WTC11 (cell line): ENCODE measurements around the gene ZFAND6. TPM values are rescaled to one million over a fixed set of nuclear protein-coding genes. Genes with fewer than 3 reads are reported as not detected.

Source experiments
- ATAC-seq: fragments of 200-7000 bp; cut with Tn5 transposase; 2 replicates; pipeline ENCODE4 v1.10.0; 2021; ENCODE audit warnings: mild to moderate bottlenecking, moderate library complexity
- CTCF ChIA-PET: fragments of 300-600 bp; sonication (Branson Sonifier 250); formaldehyde crosslinking; loops from one replicate; lab custom pipeline; 2021; ENCODE audit warnings: antibody characterized with exemption; lab: Charles Lee
- POLR2A ChIA-PET: fragments of 350-600 bp; sonication (Branson Sonifier 250); formaldehyde crosslinking; loops from one replicate; lab custom pipeline; 2021; ENCODE audit warnings: antibody characterized with exemption; lab: Charles Lee
- DNase-seq: peaks from one replicate; pipeline ENCODE4 v3.0.0; 2021; ENCODE audit warnings: low spot score
- H3K27ac Mint-ChIP-seq: 2 replicates; pipeline ENCODE4 v1.8.0; 2021; ENCODE audit warnings: mixed read lengths
- H3K27me3 Mint-ChIP-seq: 2 replicates; pipeline ENCODE4 v1.8.0; 2021; ENCODE audit warnings: low read depth, mild to moderate bottlenecking, moderate library complexity, mixed read lengths
- H3K36me3 Mint-ChIP-seq: 2 replicates; pipeline ENCODE4 v1.8.0; 2021; ENCODE audit warnings: mixed read lengths
- H3K4me1 Mint-ChIP-seq: 2 replicates; pipeline ENCODE4 v1.8.0; 2022; ENCODE audit warnings: mixed read lengths
- H3K4me3 Mint-ChIP-seq: 2 replicates; pipeline ENCODE4 v1.8.0; 2021; ENCODE audit warnings: mild to moderate bottlenecking, moderate library complexity, mixed read lengths
- H3K9me3 Mint-ChIP-seq: 2 replicates; pipeline ENCODE4 v1.8.0; 2021; ENCODE audit warnings: mixed read lengths
- CREB1 ChIP-seq: sonication (generic); formaldehyde crosslinking; IDR thresholded peaks from 2 replicates; pipeline ENCODE4 v1.8.0; 2023; ENCODE audit warnings: mild to moderate bottlenecking, missing genetic modification reagents
- CREM ChIP-seq: sonication (generic); formaldehyde crosslinking; IDR thresholded peaks from 2 replicates; pipeline ENCODE4 v1.8.1; 2022; ENCODE audit warnings: mild to moderate bottlenecking, missing genetic modification reagents, moderate library complexity
- ELF4 ChIP-seq: sonication (generic); formaldehyde crosslinking; IDR thresholded peaks from 2 replicates; pipeline ENCODE4 v1.8.1; 2022; ENCODE audit warnings: low read depth, mild to moderate bottlenecking, moderate library complexity, missing genetic modification reagents
- GRHL2 ChIP-seq: fragments of 250-450 bp; sonication (Bioruptor Pico); IDR thresholded peaks from 2 replicates; pipeline ENCODE4 v1.8.0; 2022; ENCODE audit warnings: mild to moderate bottlenecking, moderate library complexity; ENCODE audit not compliant: insufficient replicate concordance, severe bottlenecking
- GTF2I ChIP-seq: fragments of 250-450 bp; sonication (Bioruptor Pico); conservative IDR thresholded peaks from 2 replicates; pipeline ENCODE4 v1.4.0; 2021; ENCODE audit warnings: mild to moderate bottlenecking
- JUN ChIP-seq: sonication (generic); formaldehyde crosslinking; IDR thresholded peaks from 2 replicates; pipeline ENCODE4 v1.8.0; 2023; ENCODE audit warnings: mild to moderate bottlenecking, missing genetic modification reagents
- MLX ChIP-seq: sonication (generic); formaldehyde crosslinking; IDR thresholded peaks from 2 replicates; pipeline ENCODE4 v1.8.1; 2023; ENCODE audit warnings: mild to moderate bottlenecking, missing genetic modification reagents, moderate library complexity
- MXD4 ChIP-seq: fragments of 250-450 bp; sonication (Bioruptor Pico); IDR thresholded peaks from 2 replicates; pipeline ENCODE4 v1.8.0; 2021; ENCODE audit warnings: mild to moderate bottlenecking, moderate library complexity, borderline replicate concordance
- PRRX2 ChIP-seq: fragments of 250-450 bp; sonication (Bioruptor Pico); IDR thresholded peaks from 2 replicates; pipeline ENCODE4 v1.8.0; 2021; ENCODE audit warnings: mild to moderate bottlenecking
- RELA ChIP-seq: sonication (generic); formaldehyde crosslinking; IDR thresholded peaks from 2 replicates; pipeline ENCODE4 v1.8.1; 2022; ENCODE audit warnings: missing genetic modification reagents, mild to moderate bottlenecking, borderline replicate concordance
- ZNF138 ChIP-seq: sonication (generic); formaldehyde crosslinking; conservative IDR thresholded peaks from 2 replicates; pipeline ENCODE4 v1.8.1; 2022; ENCODE audit warnings: mild to moderate bottlenecking, moderate library complexity, missing genetic modification reagents
- ZNF219 ChIP-seq: sonication (generic); formaldehyde crosslinking; IDR thresholded peaks from 2 replicates; pipeline ENCODE4 v1.8.0; 2023; ENCODE audit warnings: missing genetic modification reagents, mild to moderate bottlenecking, borderline replicate concordance
- ZNF232 ChIP-seq: sonication (generic); formaldehyde crosslinking; IDR thresholded peaks from 2 replicates; pipeline ENCODE4 v1.8.0; 2022; ENCODE audit warnings: mild to moderate bottlenecking, missing genetic modification reagents
- ZNF281 ChIP-seq: sonication (generic); formaldehyde crosslinking; IDR thresholded peaks from 2 replicates; pipeline ENCODE4 v1.8.0; 2023; ENCODE audit warnings: mild to moderate bottlenecking, missing genetic modification reagents
- ZNF396 ChIP-seq: fragments of 250-450 bp; sonication (Bioruptor Pico); IDR thresholded peaks from 2 replicates; pipeline ENCODE4 v1.8.0; 2021; ENCODE audit warnings: mild to moderate bottlenecking, moderate library complexity, borderline replicate concordance
- ZNF416 ChIP-seq: fragments of 250-450 bp; sonication (Bioruptor Pico); IDR thresholded peaks from 2 replicates; pipeline ENCODE4 v1.9.0; 2021; ENCODE audit warnings: mild to moderate bottlenecking, inconsistent platforms
- ZNF671 ChIP-seq: fragments of 250-450 bp; sonication (Bioruptor Pico); IDR thresholded peaks from 2 replicates; pipeline ENCODE4 v1.8.0; 2021; ENCODE audit warnings: mild to moderate bottlenecking
- total RNA-seq: library from RNA; stranded (reverse); gene quantifications from 3 replicates; pipeline ENCODE4 v1.2.3, GENCODE V29; 2021
- TF ChIP-seq, protein P1 (sequence below): fragments of 250-450 bp; sonication (Bioruptor Pico); IDR thresholded peaks from 2 replicates; pipeline ENCODE4 v2.1.2; 2022; ENCODE audit warnings: mild to moderate bottlenecking, moderate library complexity
- TF ChIP-seq, protein P2 (sequence below): sonication (generic); formaldehyde crosslinking; IDR thresholded peaks from 2 replicates; pipeline ENCODE4 v1.8.0; 2023; ENCODE audit warnings: missing genetic modification reagents, mild to moderate bottlenecking, borderline replicate concordance
- TF ChIP-seq, protein P3 (sequence below): fragments of 250-450 bp; sonication (Bioruptor Pico); IDR thresholded peaks from 2 replicates; pipeline ENCODE4 v1.9.0; 2021; ENCODE audit warnings: moderate library complexity, mild to moderate bottlenecking, inconsistent platforms, borderline replicate concordance

The ZFAND6 gene
- total RNA-seq, 1 experiment from 2014 or later, result 114 TPM

GRCh38 chr15:80026310-80026709 is 33.2 kb upstream of the ZFAND6 start (continued):
- TF ChIP-seq ZNF281 (CRISPR knock-in tag) (no peak), ZNF671 (no peak), RELA (CRISPR knock-in tag) (no peak), ZNF219 (no peak)

GRCh38 chr15:80026754-80027153 is 32.7 kb upstream of the ZFAND6 start:
- ChIA-PET CTCF (no interaction called here), POLR2A (no interaction called here)
- Mint-ChIP-seq H3K36me3 (no peaks in the 10 kb centered on the region), H3K9me3 (peaks cover 7% of the 10 kb centered on the region), H3K4me1 (peaks cover 29% of the 10 kb centered on the region), H3K27me3 (no peaks in the 10 kb centered on the region), H3K4me3 (no peak overlapping the region), H3K27ac (no peak overlapping the region)
- TF ChIP-seq ZNF219 (no peak), JUN (no peak), ZNF232 (CRISPR knock-in tag) (no peak), ZNF138 (no peak), CREB1 (CRISPR knock-in tag) (no peak), MXD4 (CRISPR knock-in tag) (no peak), MLX (CRISPR knock-in tag) (no peak), ELF4 (CRISPR knock-in tag) (no peak), PRRX2 (CRISPR knock-in tag) (no peak), GTF2I (CRISPR knock-in tag) (no peak), GRHL2 (CRISPR knock-in tag) (no peak), ZNF416 (CRISPR knock-in tag) (no peak), CREM (no peak), ZNF396 (no peak)
- TF ChIP-seq, protein P1, sequence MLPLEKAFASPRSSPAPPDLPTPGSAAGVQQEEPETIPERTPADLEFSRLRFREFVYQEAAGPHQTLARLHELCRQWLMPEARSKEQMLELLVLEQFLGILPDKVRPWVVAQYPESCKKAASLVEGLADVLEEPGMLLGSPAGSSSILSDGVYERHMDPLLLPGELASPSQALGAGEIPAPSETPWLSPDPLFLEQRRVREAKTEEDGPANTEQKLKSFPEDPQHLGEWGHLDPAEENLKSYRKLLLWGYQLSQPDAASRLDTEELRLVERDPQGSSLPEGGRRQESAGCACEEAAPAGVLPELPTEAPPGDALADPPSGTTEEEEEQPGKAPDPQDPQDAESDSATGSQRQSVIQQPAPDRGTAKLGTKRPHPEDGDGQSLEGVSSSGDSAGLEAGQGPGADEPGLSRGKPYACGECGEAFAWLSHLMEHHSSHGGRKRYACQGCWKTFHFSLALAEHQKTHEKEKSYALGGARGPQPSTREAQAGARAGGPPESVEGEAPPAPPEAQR (CRISPR knock-in tag), result no peak
- TF ChIP-seq, protein P2, sequence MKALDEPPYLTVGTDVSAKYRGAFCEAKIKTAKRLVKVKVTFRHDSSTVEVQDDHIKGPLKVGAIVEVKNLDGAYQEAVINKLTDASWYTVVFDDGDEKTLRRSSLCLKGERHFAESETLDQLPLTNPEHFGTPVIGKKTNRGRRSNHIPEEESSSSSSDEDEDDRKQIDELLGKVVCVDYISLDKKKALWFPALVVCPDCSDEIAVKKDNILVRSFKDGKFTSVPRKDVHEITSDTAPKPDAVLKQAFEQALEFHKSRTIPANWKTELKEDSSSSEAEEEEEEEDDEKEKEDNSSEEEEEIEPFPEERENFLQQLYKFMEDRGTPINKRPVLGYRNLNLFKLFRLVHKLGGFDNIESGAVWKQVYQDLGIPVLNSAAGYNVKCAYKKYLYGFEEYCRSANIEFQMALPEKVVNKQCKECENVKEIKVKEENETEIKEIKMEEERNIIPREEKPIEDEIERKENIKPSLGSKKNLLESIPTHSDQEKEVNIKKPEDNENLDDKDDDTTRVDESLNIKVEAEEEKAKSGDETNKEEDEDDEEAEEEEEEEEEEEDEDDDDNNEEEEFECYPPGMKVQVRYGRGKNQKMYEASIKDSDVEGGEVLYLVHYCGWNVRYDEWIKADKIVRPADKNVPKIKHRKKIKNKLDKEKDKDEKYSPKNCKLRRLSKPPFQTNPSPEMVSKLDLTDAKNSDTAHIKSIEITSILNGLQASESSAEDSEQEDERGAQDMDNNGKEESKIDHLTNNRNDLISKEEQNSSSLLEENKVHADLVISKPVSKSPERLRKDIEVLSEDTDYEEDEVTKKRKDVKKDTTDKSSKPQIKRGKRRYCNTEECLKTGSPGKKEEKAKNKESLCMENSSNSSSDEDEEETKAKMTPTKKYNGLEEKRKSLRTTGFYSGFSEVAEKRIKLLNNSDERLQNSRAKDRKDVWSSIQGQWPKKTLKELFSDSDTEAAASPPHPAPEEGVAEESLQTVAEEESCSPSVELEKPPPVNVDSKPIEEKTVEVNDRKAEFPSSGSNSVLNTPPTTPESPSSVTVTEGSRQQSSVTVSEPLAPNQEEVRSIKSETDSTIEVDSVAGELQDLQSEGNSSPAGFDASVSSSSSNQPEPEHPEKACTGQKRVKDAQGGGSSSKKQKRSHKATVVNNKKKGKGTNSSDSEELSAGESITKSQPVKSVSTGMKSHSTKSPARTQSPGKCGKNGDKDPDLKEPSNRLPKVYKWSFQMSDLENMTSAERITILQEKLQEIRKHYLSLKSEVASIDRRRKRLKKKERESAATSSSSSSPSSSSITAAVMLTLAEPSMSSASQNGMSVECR (CRISPR knock-in tag), result no peak
- TF ChIP-seq, protein P3, sequence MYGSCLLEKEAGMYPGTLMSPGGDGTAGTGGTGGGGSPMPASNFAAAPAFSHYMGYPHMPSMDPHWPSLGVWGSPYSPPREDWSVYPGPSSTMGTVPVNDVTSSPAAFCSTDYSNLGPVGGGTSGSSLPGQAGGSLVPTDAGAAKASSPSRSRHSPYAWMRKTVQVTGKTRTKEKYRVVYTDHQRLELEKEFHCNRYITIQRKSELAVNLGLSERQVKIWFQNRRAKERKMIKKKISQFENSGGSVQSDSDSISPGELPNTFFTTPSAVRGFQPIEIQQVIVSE (CRISPR knock-in tag), result no peak
- DNase-seq (no peak), ATAC-seq (no peak)
